Colonic mucosa (tissue), 4 donors: Measurements from ENCODE around the gene TYMP. TPM values are rescaled to one million over a fixed set of nuclear protein-coding genes. Genes with fewer than 3 reads are reported as not detected.
A peak's percentile ranks its signal among the peaks of the same experiment; 100 is the strongest.

Experiments used
- DNase-seq: peaks from one replicate; pipeline ENCODE4 v3.0.0-alpha.2; 2020
- H3K27ac ChIP-seq: fragments of 200-600 bp; one replicate; pipeline ENCODE4 v1.8.0; 2021
- H3K27me3 ChIP-seq: fragments of 200-600 bp; one replicate; pipeline ENCODE4 v1.8.0; 2021
- H3K36me3 ChIP-seq: fragments of 200-600 bp; one replicate; pipeline ENCODE4 v1.8.0; 2021
- H3K4me1 ChIP-seq: fragments of 200-600 bp; one replicate; pipeline ENCODE4 v1.8.0; 2021; ENCODE audit warnings: mild to moderate bottlenecking
- H3K4me3 ChIP-seq: fragments of 200-600 bp; one replicate; pipeline ENCODE4 v1.8.0; 2021
- H3K9ac ChIP-seq, 2 donors: one replicate each; pipeline ENCODE4 v1.7.0; 2013; ENCODE audit warnings: control low read depth in 2 of 2, low read depth in 2 of 2, low read length in 2 of 2
- H3K9me3 ChIP-seq: fragments of 200-600 bp; one replicate; pipeline ENCODE4 v1.8.0; 2021
- intact Hi-C: fragments of 100-400 bp; cut with DNase I; formaldehyde crosslinking; loops from one replicate; pipeline ENCODE4 v1.14.1; 2022
- total RNA-seq, 2 donors: library from RNA; stranded (reverse); fragmentation: NEBNext Ultra II Directional in 1 of 2; extraction: Animal tissue kit (Norgen Biotek cat#: 25700) in 1 of 2; gene quantifications; one replicate each; pipeline ENCODE4 v1.2.1, GENCODE V29; 2021
- TF ChIP-seq, protein P1 (sequence below): fragments of 200-600 bp; IDR thresholded peaks from one replicate; pipeline ENCODE4 v1.8.0; 2022; ENCODE audit warnings: antibody characterized with exemption, mild to moderate bottlenecking
- donor health status: healthy.
- donor health status: DM: no; HTN: no; CAD: no.
- donor health status: DM: no; HTN: no; CAD: no.

TYMP gene
- total RNA-seq, 2 donors from 2014 or later, result 22.6 to 28.0 TPM

DNA sequence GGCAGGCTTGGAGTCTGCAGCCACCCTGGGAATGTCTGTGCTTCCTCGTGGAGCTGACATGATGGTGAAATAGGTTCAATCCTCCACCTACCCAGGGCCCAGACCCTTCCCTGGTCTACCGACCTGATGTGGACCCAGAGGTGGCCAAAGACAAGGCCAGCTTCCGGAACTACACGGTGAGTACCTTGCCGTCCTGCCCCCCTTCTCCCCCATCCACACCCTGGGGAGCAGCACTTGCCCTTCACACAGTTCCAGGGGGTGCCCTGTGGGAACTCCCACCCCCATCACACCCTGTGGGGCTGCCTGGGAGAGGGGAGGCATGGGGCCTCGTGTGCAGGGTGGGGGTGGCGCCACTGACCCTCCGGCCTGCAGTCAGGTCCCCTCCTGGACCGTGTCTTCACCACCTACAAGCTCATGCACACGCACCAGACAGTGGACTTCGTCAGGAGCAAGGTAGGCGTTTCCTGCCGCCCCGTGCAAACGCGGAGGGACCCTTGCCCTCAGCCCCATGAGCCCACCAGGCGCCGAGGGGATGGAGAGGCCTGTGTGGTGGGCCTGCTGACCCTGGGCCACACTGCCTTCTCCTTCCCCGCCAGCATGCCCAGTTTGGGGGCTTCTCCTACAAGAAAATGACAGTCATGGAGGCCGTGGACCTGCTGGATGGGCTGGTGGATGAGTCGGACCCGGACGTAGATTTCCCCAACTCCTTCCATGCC lies 42.4 kb downstream of the TYMP start:
- Histone ChIP-seq H3K9ac (no peak overlapping the region), H3K27ac (no peak overlapping the region), H3K4me3 (no peak overlapping the region), H3K27me3 (peaks cover 2% of the 10 kb centered on the region), H3K9me3 (no peaks in the 10 kb centered on the region), H3K36me3 (no peaks in the 10 kb centered on the region), H3K4me1 (peaks cover 6% of the 10 kb centered on the region)
- DNase-seq, result no peak
- TF ChIP-seq, protein P1, sequence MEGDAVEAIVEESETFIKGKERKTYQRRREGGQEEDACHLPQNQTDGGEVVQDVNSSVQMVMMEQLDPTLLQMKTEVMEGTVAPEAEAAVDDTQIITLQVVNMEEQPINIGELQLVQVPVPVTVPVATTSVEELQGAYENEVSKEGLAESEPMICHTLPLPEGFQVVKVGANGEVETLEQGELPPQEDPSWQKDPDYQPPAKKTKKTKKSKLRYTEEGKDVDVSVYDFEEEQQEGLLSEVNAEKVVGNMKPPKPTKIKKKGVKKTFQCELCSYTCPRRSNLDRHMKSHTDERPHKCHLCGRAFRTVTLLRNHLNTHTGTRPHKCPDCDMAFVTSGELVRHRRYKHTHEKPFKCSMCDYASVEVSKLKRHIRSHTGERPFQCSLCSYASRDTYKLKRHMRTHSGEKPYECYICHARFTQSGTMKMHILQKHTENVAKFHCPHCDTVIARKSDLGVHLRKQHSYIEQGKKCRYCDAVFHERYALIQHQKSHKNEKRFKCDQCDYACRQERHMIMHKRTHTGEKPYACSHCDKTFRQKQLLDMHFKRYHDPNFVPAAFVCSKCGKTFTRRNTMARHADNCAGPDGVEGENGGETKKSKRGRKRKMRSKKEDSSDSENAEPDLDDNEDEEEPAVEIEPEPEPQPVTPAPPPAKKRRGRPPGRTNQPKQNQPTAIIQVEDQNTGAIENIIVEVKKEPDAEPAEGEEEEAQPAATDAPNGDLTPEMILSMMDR, result no peak
- intact Hi-C loops, result no loop called here

DNA sequence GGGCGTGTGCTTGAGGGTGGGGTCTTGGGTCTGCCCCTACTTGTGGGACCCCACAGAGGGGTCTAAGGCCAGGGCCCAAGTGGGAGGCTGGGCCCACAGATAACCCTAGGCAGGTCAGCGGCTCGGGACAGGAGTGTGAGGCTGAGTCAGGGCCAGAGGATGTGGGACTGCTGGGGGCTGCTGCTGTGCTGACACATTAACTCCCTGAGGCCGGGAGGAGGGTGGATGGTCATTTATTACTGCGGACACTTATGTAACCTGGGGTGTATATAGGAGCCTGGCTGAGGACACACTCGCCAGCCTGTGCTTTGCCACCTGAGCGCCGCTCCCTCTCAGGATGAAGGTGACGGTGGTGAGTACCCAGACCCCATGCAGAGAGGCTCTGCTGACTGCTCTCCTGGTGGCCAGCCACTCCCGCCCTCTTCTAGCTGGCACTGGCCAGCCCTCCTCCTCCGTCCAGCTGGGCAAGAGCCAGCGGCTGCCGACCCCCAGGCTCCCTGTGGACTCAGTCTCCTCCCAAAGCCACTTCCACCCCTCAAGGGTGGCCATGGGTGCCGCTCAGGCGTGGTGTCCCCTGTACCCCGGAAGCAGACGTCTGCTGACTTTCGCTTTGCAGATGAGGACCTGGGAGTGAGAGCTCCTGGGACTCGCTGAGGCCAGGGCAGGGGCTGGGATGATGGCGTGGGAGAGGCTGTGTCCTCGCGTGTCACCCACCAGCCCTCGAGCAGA lies 43.1 kb downstream of the TYMP start, which contains the start of gene MIOX:
Gene MIOX (plus strand): TSS at position 299 of the 729 bp plus-strand sequence. CDS start 39 bp downstream, at position 338.
- no peak within 1 kb of the TSS for H3K27ac ChIP-seq
- H3K4me1 ChIP-seq, result peaks cover 9% of the 10 kb centered on the region
- intact Hi-C loops, result no loop called here
- DNase-seq, result no peak
- no peaks in the 10 kb centered on the region for H3K9me3 ChIP-seq
- TF ChIP-seq, protein P1, result no peak
- peaks cover 9% of the 10 kb centered on the region for H3K27me3 ChIP-seq
- no peak within 1 kb of the TSS for H3K9ac ChIP-seq
- no peaks in the 10 kb centered on the region for H3K36me3 ChIP-seq
- H3K4me3 ChIP-seq, result no peak within 1 kb of the TSS

DNA sequence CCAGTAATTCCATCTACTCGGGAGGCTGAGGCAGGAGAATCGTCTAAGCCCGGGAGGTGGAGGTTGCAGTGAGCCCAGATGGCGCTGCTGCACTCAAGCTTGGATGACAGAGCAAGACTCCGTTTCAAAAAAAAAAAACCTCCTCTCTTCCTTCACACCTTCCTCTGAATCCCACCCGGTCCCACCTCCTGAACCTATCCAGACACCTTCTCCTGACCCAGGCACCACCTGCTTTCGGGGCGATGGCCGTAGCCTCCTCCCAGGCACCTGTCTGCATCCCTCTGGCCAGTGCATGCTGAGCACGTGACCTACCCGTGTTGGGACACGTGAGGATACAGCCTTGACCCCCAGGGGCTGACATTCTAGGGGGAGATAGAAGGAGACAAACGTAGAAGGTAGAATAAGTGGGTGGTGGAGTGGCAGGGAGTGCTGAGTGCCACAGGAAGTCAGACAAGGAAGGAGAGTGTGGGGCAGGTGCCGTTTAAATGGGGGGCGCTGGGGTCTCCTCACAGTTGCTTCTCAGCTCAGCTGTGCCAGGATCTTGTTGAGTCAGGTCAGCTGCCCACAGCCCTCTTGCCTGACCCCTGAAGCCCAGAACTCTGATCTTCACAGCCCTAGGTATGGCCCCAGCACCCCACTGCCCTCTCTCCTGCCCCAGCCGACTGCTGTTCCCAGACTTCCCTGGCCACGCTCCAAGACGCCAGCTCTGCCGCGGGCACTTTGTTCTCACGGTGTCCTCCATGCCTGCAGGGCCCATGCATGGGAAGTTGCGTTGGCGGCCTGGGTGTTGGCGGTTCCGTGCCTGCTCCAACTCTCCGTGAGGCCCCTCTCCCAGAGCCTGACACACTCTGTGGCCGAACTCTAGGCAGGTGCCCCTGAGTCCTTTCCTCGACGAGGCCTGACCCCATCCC lies 44.3 kb downstream of the TYMP start:
- intact Hi-C loops, result no loop called here
- Histone ChIP-seq H3K4me3 (no peak overlapping the region), H3K36me3 (no peaks in the 10 kb centered on the region), H3K27me3 (peaks cover 21% of the 10 kb centered on the region), H3K9ac (no peak overlapping the region), H3K4me1 (peaks cover 15% of the 10 kb centered on the region), H3K9me3 (no peaks in the 10 kb centered on the region), H3K27ac (no peak overlapping the region)
- TF ChIP-seq, protein P1, result no peak
- no peak for DNase-seq

DNA sequence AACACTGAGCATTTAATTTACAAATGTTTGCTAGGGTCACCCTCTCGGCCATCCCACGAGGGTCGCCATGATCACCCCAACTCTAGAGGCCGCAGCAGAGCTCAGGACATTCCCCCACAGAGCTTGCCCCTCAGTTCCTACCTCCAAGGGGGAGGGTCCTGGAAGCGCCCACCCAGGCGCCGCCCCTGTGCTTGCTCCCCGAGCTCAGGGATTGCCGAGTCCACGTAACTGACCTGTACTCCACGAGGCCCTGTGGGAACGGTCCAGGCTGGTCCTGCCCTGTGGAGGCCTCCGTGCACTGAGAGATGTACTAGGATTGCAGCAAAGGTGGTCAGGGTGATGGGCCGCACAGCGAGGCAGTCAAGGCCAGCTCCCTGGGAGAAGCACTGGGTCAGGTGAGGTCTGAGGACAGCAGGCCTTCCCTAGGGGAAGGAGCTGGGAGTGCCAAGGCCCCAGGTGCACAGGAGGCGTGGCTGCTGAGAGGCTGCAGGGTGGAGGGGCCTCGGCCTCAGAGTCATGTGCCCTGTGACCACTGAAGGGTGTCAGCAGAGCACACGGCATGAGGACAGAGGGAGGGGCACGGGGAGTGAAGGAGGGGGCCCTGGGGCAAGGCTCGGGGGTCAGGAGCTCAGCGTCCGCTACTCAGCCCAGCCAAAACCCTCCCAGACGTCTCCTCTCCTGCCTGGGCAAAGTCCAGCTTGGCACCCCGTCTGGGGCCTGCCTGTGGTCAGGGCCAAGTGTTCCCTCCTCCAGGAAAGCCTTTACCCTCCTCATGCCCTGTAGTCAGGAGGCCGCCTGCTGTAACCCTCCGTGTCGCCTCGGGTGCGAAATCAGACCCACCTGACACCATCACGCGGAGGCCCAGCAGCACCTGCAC lies 45.6 kb downstream of the TYMP start:
- Histone ChIP-seq H3K4me3 (no peak overlapping the region), H3K9me3 (no peaks in the 10 kb centered on the region), H3K9ac (peak overlapping the region in 1 of 2 donors; percentile 44), H3K27me3 (peaks cover 27% of the 10 kb centered on the region), H3K27ac (no peak overlapping the region), H3K4me1 (peaks cover 15% of the 10 kb centered on the region), H3K36me3 (no peaks in the 10 kb centered on the region)
- TF ChIP-seq, protein P1, result no peak
- intact Hi-C loops, result no loop called here
- DNase-seq, result peak; percentile 69
